Gastroesophageal sphincter (tissue), 4 donors: ENCODE data around the gene OR10T2. TPM values are rescaled to one million over a fixed set of nuclear protein-coding genes. Genes with fewer than 3 reads are reported as not detected.

ENCODE experiments used
- ATAC-seq: fragments of 150-250 bp; one replicate; pipeline ENCODE4 v1.9.1; 2016; ENCODE audit warnings: mild to moderate bottlenecking, moderate library complexity
- H3K27ac ChIP-seq, 4 donors: fragments of 200-600 bp; sonication (generic) in 3 of 4; 1 replicate in 3 of 4; 2 replicates in 1 of 4; pipeline ENCODE4 v1.5.1; 2016 to 2019
- H3K27me3 ChIP-seq: fragments of 200-600 bp; sonication (generic); one replicate; pipeline ENCODE4 v1.5.1; 2019
- H3K36me3 ChIP-seq, 2 donors: fragments of 200-600 bp; sonication (generic); one replicate each; pipeline ENCODE4 v1.5.1; 2019; ENCODE audit warnings: control low read depth in 1 of 2
- H3K4me1 ChIP-seq, 3 donors: fragments of 200-600 bp; sonication (generic); 1 replicate in 2 of 3; 2 replicates in 1 of 3; pipeline ENCODE4 v1.5.1; 2016 to 2019; ENCODE audit warnings: control low read depth in 2 of 3
- H3K4me3 ChIP-seq, 2 donors: fragments of 200-600 bp; sonication (generic); one replicate each; pipeline ENCODE4 v1.5.1; 2019; ENCODE audit warnings: mild to moderate bottlenecking in 1 of 2, moderate library complexity in 1 of 2
- H3K9me3 ChIP-seq, 3 donors: fragments of 200-600 bp; sonication (generic); one replicate each; pipeline ENCODE4 v1.5.1; 2017 to 2019; ENCODE audit warnings: control low read depth in 2 of 3
- EP300 ChIP-seq: sonication (generic); formaldehyde crosslinking; IDR thresholded peaks from one replicate; pipeline ENCODE4 v1.6.1; 2017; ENCODE audit warnings: antibody characterized with exemption, mild to moderate bottlenecking
- POLR2A ChIP-seq, 2 donors: fragments of 450-650 bp; IDR thresholded peaks; one replicate each; pipeline ENCODE4 v1.6.1; 2017; ENCODE audit warnings: antibody characterized with exemption in 2 of 2, mild to moderate bottlenecking in 2 of 2, moderate library complexity in 1 of 2
- POLR2AphosphoS5 ChIP-seq: sonication (generic); formaldehyde crosslinking; IDR thresholded peaks from one replicate; pipeline ENCODE4 v1.6.1; 2017; ENCODE audit warnings: antibody characterized with exemption
- WGBS, 2 donors: methylation state at CpG; one replicate each; pipeline ENCODE4 v1.1.5; 2018; ENCODE audit warnings: low coverage in 1 of 2; 5-methylcytosine and 5-hydroxymethylcytosine counted together
- total RNA-seq, 4 donors: library from RNA; depleted of rRNA; stranded (reverse); fragments of >200 nt; gene quantifications; one replicate each; pipeline ENCODE4 v1.1.0, GENCODE V29; 2016
- TF ChIP-seq, protein P1 (sequence below), 4 experiments: fragments of 200-600 bp in 2 of 4; fragments of 450-650 bp in 2 of 4; sonication (generic) in 1 of 4; IDR thresholded peaks; one replicate each; pipeline ENCODE4 v1.5.1; 2017 to 2019; ENCODE audit warnings: antibody characterized with exemption in 4 of 4, mild to moderate bottlenecking in 2 of 4, moderate library complexity in 2 of 4

OR10T2 gene
- total RNA-seq, 4 donors from 2014 or later, result not detected

DNA sequence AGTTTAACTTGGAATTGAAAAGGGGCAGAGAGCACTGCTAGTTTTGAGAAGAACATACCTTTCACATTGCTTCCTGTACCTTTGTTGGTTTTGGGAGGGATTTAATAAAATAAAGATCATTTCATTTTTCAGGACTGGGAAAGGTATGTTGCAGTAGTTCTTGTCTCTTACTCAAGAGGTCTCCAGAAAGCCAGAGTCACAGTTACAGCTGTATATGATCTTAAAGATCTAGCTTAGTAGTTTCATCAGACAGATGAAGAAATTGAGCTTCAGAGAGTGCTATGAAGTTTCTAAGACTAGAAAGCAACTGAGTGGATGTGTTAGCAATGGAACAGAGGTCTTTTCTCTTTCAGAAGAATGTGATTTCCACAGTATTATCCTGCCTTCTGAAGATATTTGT is 25.8 kb upstream of the OR10T2 start:
- TF ChIP-seq POLR2AphosphoS5, result no peak
- no peak for ATAC-seq
- Histone ChIP-seq H3K27me3 (no peaks in the 10 kb centered on the region), H3K36me3 (no peaks in the 10 kb centered on the region), H3K27ac (no peak overlapping the region), H3K4me1 (no peaks in the 10 kb centered on the region), H3K9me3 (peaks cover 0 to 15% (median 0%) of the 10 kb centered on the region in 3 donors), H3K4me3 (no peak overlapping the region)

DNA sequence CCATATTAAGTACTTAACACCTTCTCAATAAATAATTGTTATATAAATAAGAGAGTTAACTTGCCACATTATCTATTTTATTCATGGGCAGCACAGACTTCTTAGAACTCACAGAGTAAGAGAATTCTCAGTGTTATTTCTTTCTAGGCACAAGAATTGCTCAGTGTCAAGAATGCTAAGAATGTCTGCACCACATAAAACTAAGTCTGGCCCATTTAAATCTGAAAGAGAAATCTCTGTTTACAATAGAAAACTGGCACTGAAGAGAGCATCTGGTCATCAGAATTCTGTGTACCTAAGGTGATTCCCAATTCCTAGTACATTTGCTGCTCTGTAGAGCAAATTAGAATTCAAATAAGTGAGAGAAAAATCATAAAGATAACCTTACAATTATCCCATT is 22.9 kb upstream of the OR10T2 start:
- Histone ChIP-seq H3K27ac (no peak overlapping the region), H3K4me1 (no peaks in the 10 kb centered on the region), H3K27me3 (no peaks in the 10 kb centered on the region), H3K36me3 (no peaks in the 10 kb centered on the region), H3K4me3 (no peak overlapping the region), H3K9me3 (peaks cover 0 to 3% (median 0%) of the 10 kb centered on the region in 3 donors)
- no peak for ATAC-seq
- TF ChIP-seq, protein P1, sequence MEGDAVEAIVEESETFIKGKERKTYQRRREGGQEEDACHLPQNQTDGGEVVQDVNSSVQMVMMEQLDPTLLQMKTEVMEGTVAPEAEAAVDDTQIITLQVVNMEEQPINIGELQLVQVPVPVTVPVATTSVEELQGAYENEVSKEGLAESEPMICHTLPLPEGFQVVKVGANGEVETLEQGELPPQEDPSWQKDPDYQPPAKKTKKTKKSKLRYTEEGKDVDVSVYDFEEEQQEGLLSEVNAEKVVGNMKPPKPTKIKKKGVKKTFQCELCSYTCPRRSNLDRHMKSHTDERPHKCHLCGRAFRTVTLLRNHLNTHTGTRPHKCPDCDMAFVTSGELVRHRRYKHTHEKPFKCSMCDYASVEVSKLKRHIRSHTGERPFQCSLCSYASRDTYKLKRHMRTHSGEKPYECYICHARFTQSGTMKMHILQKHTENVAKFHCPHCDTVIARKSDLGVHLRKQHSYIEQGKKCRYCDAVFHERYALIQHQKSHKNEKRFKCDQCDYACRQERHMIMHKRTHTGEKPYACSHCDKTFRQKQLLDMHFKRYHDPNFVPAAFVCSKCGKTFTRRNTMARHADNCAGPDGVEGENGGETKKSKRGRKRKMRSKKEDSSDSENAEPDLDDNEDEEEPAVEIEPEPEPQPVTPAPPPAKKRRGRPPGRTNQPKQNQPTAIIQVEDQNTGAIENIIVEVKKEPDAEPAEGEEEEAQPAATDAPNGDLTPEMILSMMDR (IDR thresholded peaks at IDR 0.05), result no peak
- no peak for TF ChIP-seq POLR2AphosphoS5
- no peak for TF ChIP-seq POLR2A (IDR thresholded peaks at IDR 0.05)
- no peak for TF ChIP-seq EP300

DNA sequence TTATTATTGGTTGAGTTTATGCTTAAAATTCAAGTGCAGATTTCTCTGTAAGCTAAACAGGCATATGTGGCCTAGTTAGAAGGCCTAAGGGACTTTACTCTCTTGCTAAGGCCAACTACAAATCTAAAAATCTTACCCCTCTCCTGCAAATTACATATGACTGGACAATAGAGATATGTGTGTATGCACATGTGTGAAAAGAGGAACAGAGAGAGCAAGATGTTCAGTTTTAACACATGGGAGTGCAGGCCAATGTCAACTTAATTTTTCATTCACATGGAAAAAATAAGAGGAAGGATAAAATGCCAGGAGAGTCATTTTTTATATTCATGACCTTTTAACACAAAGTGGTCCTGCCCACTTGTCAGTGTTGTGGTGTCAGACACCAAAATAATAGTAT is 18.3 kb upstream of the OR10T2 start:
- no peaks in the 10 kb centered on the region for H3K4me1 ChIP-seq
- H3K36me3 ChIP-seq, result no peaks in the 10 kb centered on the region
- no peaks in the 10 kb centered on the region for H3K9me3 ChIP-seq
- H3K4me3 ChIP-seq, result no peak overlapping the region
- TF ChIP-seq, protein P1 (IDR thresholded peaks at IDR 0.05), result no peak
- no peak for TF ChIP-seq EP300
- TF ChIP-seq POLR2A (IDR thresholded peaks at IDR 0.05), result no peak
- TF ChIP-seq POLR2AphosphoS5, result no peak
- no peak for ATAC-seq
- H3K27ac ChIP-seq, result no peak overlapping the region
- no peaks in the 10 kb centered on the region for H3K27me3 ChIP-seq

DNA sequence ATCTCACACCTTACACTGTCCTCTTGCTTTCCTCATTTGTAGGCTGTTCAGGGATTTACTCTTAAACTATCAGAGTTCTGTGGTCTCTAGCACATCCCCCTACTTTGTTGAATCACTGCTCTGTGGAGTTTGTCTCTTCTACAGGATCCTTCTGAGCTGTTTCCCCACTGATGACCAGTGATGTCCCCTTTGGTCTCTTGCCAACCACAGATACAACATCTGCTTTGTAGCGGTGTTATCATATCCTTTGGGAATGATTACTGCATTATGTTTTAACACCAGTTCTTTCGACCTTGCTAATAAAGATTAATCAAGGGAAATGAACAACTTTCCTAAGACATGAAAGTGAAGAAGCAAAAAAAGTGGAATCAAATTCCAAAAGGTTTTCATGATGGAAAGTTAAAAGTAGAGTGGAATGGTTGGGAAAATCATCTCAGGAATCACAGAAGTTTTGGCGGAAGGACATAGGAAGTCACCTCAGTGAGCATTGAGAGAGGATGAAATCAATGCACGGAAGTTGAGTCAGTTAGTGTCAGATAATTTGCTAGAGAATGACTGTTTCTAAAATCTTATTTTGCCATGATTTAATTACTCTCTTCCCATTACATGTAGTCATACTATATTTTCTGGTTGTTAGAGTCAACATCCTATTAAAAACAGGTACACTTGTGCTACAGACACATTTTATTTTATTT is 15.5 kb upstream of the OR10T2 start:
- Histone ChIP-seq H3K27ac (no peak overlapping the region), H3K27me3 (no peaks in the 10 kb centered on the region), H3K36me3 (no peaks in the 10 kb centered on the region), H3K9me3 (no peaks in the 10 kb centered on the region), H3K4me1 (no peaks in the 10 kb centered on the region), H3K4me3 (no peak overlapping the region)
- no peak for ATAC-seq
- TF ChIP-seq POLR2A (IDR thresholded peaks at IDR 0.05), result no peak
- TF ChIP-seq, protein P1 (IDR thresholded peaks at IDR 0.05), result no peak
- TF ChIP-seq POLR2AphosphoS5, result no peak
- no peak for TF ChIP-seq EP300
- 78 to 83% methylated on average over 3 to 4 of the region's 4 CpGs for WGBS, 2 donors

DNA sequence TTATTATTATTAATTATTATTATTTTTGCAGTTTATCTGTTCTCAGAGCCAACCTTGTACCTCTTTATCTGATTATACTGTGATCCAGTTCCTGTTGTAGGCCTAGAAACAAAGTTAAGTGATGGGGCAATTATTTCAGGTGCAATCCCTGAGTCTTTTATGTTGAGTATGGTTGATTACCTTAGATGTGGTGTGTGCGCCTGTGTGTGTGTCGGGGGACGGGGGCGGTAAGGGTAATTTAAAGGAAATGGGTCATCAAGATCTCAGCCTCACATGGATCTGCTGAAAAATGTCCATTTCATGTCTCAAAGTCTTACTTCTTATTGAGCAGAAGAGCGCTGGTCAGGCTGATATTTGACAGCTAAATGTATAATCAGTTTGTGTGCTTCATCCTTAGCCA is 7.8 kb upstream of the OR10T2 start:
- no peak for ATAC-seq
- TF ChIP-seq, protein P1 (IDR thresholded peaks at IDR 0.05), result no peak
- no peak for TF ChIP-seq POLR2A (IDR thresholded peaks at IDR 0.05)
- TF ChIP-seq EP300, result no peak
- TF ChIP-seq POLR2AphosphoS5, result no peak
- Histone ChIP-seq H3K27ac (no peak overlapping the region), H3K36me3 (no peaks in the 10 kb centered on the region), H3K4me3 (no peak overlapping the region), H3K9me3 (no peaks in the 10 kb centered on the region), H3K4me1 (no peaks in the 10 kb centered on the region), H3K27me3 (no peaks in the 10 kb centered on the region)
- WGBS, 2 donors, result 91 to 100% methylated on average over 1 to 5 of the region's 5 CpGs
